ENCODE data around the gene PMS1.
"Not testable (repeated sequence)": the region's sequence is repeated elsewhere in the genome, so short reads cannot be mapped to it uniquely, and the experiment has no call there.

PMS1 gene

DNA sequence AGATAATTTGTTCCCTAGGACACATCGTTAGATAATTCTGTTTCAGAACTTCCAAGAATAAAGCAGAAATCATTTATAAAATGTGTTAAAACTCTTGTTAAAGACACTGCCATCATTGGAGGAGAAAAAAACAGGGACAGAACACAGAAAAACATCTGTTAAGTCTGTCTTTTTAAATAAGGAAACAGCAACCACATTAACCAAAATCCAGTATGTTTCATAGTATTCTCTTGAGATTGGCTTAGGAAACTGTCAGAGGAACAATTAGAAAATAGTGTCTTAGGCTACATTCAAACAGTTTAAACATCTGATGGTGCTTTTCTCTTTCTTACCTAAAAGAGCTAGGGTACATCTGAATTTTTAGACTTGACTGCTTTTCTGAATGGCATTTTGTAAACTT, 81.6 kb downstream of the PMS1 start:
- DNase-seq (ENCODE audit: low read depth): no peak

DNA sequence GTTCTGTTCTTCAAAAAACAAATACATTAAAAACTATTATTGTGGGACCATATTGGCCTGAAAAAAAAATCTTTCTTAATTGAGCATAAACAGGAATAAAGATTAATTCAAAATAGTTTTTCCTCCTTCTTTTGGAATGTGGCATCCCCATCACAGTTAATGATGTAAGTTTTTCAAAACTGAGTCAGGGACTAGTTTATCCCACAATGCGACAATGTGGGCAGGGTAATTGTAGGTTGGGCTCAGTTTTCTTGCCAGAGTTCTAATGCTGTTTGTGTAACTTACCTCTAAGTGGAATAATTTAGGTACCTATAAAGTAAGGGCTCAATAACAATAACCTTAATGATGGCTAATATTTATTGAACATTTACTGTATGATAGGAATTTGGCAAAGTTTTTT, 82.0 kb downstream of the PMS1 start:
- no peak for DNase-seq (ENCODE audit: low read depth)

DNA sequence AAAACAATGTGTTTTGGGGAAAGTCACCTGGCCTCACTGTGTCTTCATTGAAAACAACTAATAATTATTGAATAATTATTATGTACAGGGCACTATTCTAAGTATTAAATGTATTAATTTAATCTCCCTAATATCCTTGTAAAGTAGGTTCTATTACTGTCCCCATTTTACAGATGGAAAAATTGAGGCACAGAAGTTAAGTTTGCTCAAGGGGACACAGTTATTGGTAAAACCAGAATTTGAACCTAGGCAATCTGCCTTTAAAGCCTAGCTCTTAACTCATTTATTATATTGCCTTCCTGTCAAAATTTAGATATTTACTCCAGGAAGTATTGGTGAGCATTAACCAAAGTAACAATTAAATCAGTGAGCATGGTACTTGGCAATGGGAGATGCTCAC, 84.6 kb downstream of the PMS1 start:
- no peak for DNase-seq (ENCODE audit: low read depth)

DNA sequence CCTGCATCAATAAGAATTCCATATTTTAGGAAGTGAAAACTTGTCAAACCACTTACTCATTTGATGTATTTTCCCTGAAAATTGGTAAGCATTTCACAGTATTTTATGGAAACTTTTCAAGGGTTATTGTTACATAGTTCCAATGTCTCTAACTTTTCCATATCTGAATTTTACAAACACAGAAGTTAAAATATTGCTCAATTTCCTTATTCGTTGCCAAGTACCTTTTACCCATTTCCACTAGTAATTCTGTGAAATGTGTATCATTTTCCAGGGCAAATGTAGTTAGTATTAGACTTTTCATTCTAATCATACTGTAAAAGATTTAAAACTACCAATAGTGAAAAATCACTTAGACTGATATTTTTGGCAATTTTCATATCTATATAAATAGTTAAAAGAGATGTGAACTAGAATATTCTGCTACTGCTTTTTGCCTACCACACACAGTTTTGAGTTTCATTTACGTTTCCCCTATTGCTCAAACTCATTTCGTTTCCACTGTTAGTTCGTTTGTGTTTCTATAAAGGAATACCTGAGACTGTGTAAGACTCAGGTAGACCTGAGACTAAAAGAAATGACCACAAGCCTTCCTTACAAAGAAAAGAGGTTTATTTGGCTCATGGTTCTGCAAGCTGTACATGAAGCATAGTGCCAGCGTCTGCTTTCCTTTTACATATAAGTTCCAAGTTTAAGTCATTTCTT, 86.3 kb downstream of the PMS1 start:
- DNase-seq (ENCODE audit: low read depth): no peak

DNA sequence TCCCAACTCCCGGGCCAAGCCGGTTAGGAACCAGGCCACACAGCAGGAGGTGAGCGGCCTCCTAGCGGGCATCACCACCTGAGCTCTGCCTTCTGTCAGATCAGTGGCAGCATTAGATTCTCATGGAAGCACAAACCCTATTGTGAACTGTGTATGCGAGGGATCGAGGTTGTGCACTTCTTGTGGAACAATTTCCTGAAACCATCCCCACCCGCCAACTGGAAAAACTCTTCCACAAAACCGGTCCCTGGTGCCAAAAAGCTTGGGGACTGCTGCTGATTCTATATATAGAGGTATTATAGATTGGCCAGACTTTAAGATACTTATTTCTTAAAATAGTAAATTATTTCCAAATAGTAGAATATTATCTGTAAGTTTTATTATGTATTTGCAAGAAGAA, 89.4 kb downstream of the PMS1 start:
- DNase-seq (ENCODE audit: low read depth): no peak

DNA sequence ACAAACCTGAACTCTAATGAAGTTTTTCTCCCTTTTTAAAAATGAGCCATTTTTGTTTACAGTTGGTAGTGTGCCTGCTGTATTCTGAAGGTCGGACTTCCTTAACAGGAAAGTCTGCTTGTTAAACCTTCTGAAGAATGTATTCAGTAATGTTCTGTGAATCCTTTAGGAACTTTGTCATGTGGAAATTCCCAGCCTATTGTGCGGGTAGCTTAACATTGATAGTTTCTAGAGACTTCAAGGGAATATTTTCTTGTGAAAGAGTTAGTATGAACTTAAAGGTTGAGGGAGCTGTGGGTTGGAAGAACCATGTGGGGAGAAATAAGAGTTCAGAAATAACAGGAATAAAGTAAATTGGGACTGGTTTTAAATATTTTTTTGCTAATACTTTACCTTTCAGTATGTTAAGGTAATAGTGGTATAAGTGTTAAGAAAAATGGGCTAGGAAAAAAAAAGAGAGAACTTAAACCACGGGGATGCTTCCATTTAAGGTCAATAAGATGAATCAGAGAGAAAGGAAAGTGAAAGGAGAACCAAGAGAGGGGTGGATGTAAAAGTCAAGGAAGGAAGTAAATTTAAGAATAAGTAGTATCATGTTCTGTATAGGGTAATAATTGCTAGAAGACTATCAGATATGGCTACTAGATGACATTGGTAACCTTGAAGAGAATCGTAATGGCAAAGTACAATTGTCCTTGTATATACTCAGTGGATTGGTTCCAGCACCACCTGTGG, 90.5 kb downstream of the PMS1 start:
- DNase-seq (ENCODE audit: low read depth): no peak

DNA sequence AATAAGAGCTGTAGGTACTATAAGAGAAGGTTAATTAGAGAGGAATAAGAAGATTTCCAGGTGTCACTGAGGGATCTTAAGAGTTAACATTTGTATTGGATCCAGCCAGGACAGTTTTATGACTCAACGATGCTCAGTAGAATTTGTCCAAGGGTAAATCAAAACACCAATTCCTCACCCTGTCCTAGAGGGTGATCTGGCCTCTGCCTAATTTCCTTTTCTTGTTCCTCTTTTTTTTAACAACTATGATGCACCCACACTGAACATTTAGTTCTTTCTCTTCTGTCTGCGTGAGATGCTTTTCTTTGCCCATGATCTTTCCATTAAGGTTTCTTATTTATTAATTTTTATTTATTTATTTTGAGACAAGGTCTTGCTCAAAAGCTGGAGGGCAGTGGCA, 92.0 kb downstream of the PMS1 start:
- DNase-seq (ENCODE audit: low read depth): no peak

DNA sequence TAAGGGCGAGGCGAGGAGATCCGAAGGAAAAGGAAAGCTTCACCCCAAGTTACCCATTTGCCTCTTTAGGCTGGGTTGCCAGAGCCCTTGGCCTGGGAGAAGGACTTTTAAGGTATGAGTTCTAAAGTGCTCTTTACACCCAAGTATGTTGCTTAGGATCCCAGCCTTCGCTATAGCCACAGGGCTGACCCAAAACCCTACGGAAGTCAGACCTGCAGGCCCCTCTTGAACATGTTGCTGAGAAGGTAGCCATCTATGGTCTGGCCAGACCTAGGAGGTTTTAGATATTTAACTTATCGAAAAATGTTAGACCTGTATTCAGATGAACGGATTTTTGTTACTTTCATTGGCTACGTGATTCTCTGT, 95.4 kb downstream of the PMS1 start:
- DNase-seq (ENCODE audit: low read depth): no peak

DNA sequence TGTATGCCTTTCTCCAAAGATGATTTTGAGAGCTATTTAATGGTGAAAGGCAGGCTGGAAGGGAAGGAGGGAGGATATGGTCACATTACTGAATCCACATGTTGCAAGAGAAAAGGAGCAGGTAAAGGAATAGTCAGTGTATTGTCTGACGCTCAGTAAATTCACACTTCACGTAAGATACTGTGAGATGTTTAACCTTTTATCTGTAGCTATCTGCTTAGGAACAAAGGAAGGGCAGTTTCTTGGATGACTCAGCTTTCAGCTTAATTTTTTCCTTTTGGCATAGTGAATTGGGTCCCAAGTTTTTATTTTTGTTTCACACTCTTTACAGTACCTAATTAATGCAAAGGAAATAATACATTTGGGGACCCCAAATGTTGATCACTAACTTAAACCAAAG, 96.2 kb downstream of the PMS1 start:
- no peak for DNase-seq (ENCODE audit: low read depth)

DNA sequence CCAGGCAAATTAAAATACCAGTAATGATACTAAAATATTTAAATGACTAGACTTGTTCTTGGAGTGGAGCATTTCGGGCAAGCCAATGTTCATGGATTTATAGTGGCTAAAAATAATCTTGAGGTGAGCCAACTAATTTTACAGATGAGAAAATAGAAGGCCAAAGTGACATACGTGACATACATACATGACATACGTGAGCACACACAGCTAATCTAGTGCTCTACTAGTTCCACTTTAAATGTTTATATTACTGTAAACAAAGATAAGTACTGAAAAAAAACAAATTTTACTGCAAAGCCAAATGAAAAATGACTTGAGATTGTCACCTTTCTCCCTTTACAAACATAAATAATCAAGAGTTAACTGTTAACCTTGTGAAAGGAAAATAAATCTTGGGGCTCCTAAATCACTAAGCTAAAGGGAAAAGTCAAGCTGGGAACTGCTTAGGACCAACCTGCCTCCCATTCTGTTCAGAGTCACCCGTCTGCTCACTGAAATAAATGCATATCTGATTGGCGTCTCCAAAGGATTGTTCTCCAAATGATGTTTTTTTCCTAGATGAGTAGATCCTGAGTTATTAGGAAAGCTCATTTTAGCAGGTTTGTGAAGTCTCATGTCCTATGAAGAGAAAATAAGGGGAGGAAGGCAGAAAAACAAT, 96.7 kb downstream of the PMS1 start:
- DNase-seq (ENCODE audit: low read depth): no peak

DNA sequence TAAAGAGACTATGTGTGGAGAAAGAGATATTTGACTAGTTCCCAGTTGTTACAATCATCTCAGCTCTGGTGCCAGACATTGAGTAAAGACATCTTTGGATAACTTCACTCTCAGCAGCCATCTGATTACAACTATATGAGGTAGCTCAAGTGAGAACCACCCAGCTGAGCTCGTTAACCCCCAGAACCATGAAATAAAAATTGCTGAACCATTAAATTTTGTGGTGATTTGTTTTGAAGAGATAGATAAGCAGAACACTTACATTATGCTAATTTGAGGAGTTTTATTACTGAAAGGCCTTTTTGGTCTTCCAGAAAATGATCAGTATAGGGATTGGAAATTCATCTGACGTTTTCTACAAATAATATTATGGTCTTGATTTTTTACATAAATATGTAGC, 101.1 kb downstream of the PMS1 start:
- no peak for DNase-seq (ENCODE audit: low read depth)

DNA sequence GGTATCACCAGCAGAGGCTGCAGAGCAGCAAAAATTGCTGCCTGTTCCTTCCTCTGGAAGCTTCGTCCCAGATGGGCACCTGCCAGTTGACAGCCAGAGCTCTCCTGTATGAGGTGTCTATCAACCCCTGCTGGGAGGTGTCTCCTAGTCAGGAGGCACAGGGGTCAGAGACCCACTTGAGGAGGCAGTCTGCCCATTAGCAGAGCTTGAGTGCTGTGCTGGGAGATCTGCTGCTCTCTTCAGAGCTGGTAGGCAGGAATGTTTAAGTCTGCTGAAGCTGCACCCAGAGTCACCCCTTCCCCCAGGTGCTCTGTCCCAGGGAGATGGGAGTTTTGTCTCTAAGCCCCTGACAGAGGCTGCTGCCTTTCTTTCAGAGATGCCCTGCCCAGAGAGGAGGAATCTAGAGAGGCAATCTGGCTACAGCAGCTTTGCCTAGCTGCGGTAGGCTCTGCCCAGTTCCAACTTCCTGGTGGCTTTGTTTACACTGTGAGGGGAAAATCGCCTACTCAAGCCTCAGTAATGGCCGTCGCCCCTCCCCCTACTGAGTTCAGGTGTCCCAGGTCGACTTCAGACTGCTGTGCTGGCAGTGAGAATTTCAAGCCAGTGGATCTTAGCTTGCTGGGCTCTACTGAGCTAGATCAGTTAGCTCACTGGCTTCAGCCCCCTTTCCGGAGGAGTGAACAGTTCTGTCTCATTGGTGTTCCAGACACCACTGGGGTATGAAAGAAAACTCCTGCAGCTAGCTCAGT, 108.5 kb downstream of the PMS1 start:
- not testable (repeated sequence) for DNase-seq (ENCODE audit: low read depth)

DNA sequence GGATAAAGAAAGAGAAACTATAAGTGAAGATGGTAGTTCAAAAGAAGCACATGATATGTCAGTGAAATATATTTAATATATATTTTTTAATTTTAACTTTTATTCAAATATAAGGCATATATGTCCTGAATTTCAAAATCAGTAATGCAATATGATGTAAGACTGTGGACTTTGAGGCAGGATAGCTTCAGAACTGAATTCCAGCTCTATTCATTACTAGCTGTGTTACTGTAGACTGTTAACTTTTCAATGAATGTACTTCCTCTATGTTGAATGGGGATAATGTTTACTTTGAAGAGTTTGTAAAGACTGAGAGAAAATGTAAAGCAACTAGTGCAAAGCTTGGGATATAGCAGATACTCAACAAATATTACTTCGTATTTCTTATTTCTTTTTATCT, 112.6 kb downstream of the PMS1 start:
- no peak for DNase-seq (ENCODE audit: low read depth)

DNA sequence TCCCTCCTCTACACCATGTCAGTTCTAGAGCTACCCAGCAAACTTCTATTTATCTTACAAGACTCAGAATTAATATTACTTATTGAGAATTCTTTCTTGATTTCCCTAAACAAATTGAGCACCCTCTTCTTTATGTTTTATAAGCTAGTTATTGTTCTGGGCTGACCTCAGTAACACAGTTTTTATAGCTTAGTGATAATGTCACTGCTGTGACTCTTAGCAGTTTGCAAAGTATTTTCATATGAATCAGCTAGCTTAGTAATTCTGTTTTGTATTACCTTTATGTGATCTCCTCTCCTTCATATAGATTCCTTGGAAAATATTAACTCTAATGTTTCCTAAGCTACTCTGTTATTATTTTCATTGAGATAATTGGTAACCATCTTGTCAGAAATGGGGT, 114.9 kb downstream of the PMS1 start:
- DNase-seq (ENCODE audit: low read depth): no peak

DNA sequence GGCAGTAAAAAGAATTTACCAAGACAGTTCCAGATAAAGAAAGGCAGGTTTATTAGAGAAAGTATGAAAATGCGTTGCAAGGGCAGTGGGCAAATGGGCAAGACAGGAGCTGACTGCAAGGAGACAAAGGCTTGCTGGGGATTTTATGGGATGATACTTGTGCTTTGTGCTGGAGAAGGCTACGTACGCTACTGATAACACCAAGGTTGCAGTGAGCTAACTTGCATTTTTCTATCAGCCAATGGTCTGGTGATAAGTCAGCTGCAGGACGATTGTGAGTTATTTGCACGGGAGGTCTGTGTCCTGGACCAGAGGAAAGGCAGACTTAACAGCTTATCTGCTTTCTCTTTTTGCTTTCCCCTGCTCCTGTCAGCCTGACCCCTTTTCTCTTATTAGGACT, 116.5 kb downstream of the PMS1 start:
- DNase-seq (ENCODE audit: low read depth): no peak

DNA sequence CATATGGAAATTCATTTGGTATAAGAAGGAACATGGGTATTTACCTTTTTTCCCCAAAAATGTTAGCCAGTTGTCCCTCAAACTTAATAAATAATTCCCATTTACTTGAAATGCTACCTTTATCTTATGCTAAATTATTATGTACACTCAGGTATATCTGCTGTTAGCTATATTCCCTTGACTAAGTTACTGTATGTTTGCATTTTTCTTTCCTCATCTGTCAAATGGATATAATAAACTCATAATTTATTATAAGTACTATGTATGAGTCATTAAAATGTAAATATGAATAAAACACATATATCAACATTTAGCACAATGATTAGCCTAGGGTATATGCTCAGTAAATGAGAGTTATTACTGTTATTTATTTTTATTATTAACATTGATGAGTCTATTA, 117.4 kb downstream of the PMS1 start:
- no peak for DNase-seq (ENCODE audit: low read depth)

DNA sequence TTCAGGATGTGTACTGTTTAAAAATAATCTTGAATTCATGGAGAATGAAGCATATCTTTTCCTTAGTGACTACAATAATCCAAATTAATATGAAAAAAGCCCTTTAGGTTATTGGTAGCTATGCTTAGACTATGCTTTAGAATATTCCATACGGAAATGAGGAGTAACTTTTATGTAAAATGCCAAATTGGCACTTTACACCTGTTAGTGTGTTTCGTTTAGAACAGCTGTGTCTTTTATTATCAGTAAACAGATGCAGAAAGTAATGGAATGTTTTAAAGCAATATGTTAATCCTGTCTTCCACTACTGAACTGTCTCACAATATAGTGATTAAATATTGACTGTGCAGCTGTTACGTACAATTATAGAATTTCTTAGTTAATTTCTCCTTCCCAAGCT, 129.6 kb downstream of the PMS1 start:
- no peak for DNase-seq (ENCODE audit: low read depth)

DNA sequence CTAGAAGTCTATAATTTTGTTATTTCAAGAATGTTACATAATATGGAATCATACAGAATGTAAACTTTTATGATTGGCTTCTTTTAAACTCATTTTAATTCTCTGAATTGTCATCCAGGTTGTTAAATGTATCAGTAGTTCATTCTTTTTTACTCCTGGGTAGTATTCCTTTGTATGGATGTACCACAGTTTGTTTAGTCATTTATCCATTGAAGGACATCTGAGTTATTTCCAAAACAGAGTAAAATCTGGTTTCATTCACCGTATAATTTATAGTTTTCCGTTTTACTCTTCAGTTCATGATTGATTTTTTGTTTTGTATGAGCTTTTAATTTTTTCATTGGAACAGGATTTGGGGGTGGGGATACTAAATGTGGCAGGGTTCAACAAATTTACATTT, 132.4 kb downstream of the PMS1 start:
- no peak for DNase-seq (ENCODE audit: low read depth)

Data from T follicular helper cell (primary cell).